ENCODE results near the gene CSAD.
A peak's percentile ranks its signal among the peaks of the same experiment; 100 is the strongest.
"Not testable (repeated sequence)": the region's sequence is repeated elsewhere in the genome, so short reads cannot be mapped to it uniquely, and the experiment has no call there.

CSAD gene

GRCh38 chr12:53197011-53197640 is 16.4 kb upstream of the CSAD start:
- no peak for DNase-seq

- no peak for DNase-seq
These were observed 15.8 kb upstream of the CSAD start for GRCh38 chr12:53196486-53196885.

GRCh38 chr12:53195516-53196420 is 15.0 kb upstream of the CSAD start:
- DNase-seq: no peak

- no peak for DNase-seq
These were observed 14.2 kb upstream of the CSAD start for GRCh38 chr12:53194973-53195372.

GRCh38 chr12:53193985-53194716 is 13.4 kb upstream of the CSAD start:
- no peak for DNase-seq

GRCh38 chr12:53193040-53193439 is 12.3 kb upstream of the CSAD start:
- DNase-seq: no peak

- DNase-seq: no peak
These were observed 11.9 kb upstream of the CSAD start for GRCh38 chr12:53192531-53193021.

- DNase-seq: no peak
These were observed 11.3 kb upstream of the CSAD start for GRCh38 chr12:53191885-53192530.

GRCh38 chr12:53191096-53191884 is 10.6 kb upstream of the CSAD start:
- DNase-seq: no peak

- peak; percentile 26 to 48 (median 34) for DNase-seq
These were observed 9.5 kb upstream of the CSAD start for GRCh38 chr12:53190108-53190729.

GRCh38 chr12:53187145-53187899 is 6.6 kb upstream of the CSAD start:
- DNase-seq: no peak

- no peak for DNase-seq
These were observed 6.0 kb upstream of the CSAD start for GRCh38 chr12:53186745-53187144.

GRCh38 chr12:53185582-53186153 is 4.9 kb upstream of the CSAD start:
- no peak for DNase-seq

- DNase-seq: no peak
These were observed 4.1 kb upstream of the CSAD start for GRCh38 chr12:53184828-53185227.

GRCh38 chr12:53182903-53183302 is 2.2 kb upstream of the CSAD start:
- DNase-seq: no peak

GRCh38 chr12:53181935-53182334 is 1.2 kb upstream of the CSAD start:
- DNase-seq: no peak

GRCh38 chr12:53180931-53181645 is 363 bp upstream of the CSAD start:
- peak in 3 of 6 experiments; percentile 82 to 91 (median 85) for DNase-seq

- DNase-seq: no peak
These were observed 972 bp downstream of the CSAD start for GRCh38 chr12:53179687-53180219.

GRCh38 chr12:53178803-53179202 is 1.9 kb downstream of the CSAD start:
- not testable (repeated sequence) for DNase-seq
